GM23338 (cell line): ENCODE results near the gene GLOD4. TPM values are rescaled to one million over a fixed set of nuclear protein-coding genes. Genes with fewer than 3 reads are reported as not detected.

Source experiments
- ATAC-seq: fragments of 200-7000 bp; cut with Tn5 transposase; 3 replicates; pipeline ENCODE4 v1.9.1; 2020
- DNase-seq: peaks from one replicate; pipeline ENCODE4 v3.0.0-alpha.2; 2015; ENCODE audit warnings: low spot score
- H2AFZ ChIP-seq: fragments of 200-600 bp; sonication (generic); 2 replicates; pipeline ENCODE4 v1.8.0; 2016; ENCODE audit warnings: antibody characterized with exemption, mild to moderate bottlenecking, moderate library complexity
- H3F3A ChIP-seq: fragments of 200-600 bp; sonication (generic); replicated peaks from 2 replicates; pipeline ENCODE4 v1.8.0; 2017; ENCODE audit warnings: antibody characterized with exemption, mixed run types, low read depth
- H3K27ac ChIP-seq: fragments of 200-600 bp; sonication (generic); 2 replicates; pipeline ENCODE4 v1.6.1; 2016; ENCODE audit warnings: low read depth
- H3K27me3 ChIP-seq: fragments of 200-600 bp; sonication (generic); 2 replicates; pipeline ENCODE4 v1.8.0; 2016; ENCODE audit warnings: mild to moderate bottlenecking, mixed run types, moderate library complexity; ENCODE audit not compliant: insufficient read depth
- H3K36me3 ChIP-seq: fragments of 200-600 bp; sonication (generic); 2 replicates; pipeline ENCODE4 v1.8.0; 2016; ENCODE audit warnings: mild to moderate bottlenecking; ENCODE audit not compliant: insufficient read depth
- H3K4me1 ChIP-seq: fragments of 200-600 bp; sonication (generic); 2 replicates; pipeline ENCODE4 v1.8.0; 2016; ENCODE audit warnings: mild to moderate bottlenecking, moderate library complexity; ENCODE audit not compliant: insufficient read depth
- H3K4me2 ChIP-seq: fragments of 200-600 bp; sonication (generic); 2 replicates; pipeline ENCODE4 v1.7.1; 2017; ENCODE audit warnings: mixed run types
- H3K4me3 ChIP-seq: fragments of 200-600 bp; sonication (generic); 2 replicates; pipeline ENCODE4 v1.6.1; 2016; ENCODE audit warnings: mixed run types
- H3K79me2 ChIP-seq: fragments of 200-600 bp; sonication (generic); replicated peaks from 2 replicates; pipeline ENCODE4 v1.8.0; 2017; ENCODE audit warnings: mild to moderate bottlenecking; ENCODE audit not compliant: insufficient read depth
- H3K9me2 ChIP-seq: fragments of 200-600 bp; sonication (generic); 2 replicates; pipeline ENCODE4 v1.8.0; 2017; ENCODE audit not compliant: insufficient read depth
- H4K20me1 ChIP-seq: fragments of 200-600 bp; sonication (generic); replicated peaks from 2 replicates; pipeline ENCODE4 v1.8.0; 2017; ENCODE audit warnings: mild to moderate bottlenecking; ENCODE audit not compliant: insufficient read depth
- H3K27ac Mint-ChIP-seq: 2 replicates; pipeline ENCODE4 v1.8.0; 2020; ENCODE audit warnings: inconsistent platforms, mild to moderate bottlenecking, moderate library complexity, mixed read lengths
- H3K27me3 Mint-ChIP-seq: 3 replicates; pipeline ENCODE4 v1.8.0; 2022; ENCODE audit warnings: low read depth, mild to moderate bottlenecking, moderate library complexity, mixed read lengths, inconsistent platforms; ENCODE audit not compliant: insufficient read depth, poor library complexity
- H3K36me3 Mint-ChIP-seq: 3 replicates; pipeline ENCODE4 v1.8.0; 2021; ENCODE audit warnings: low read depth, mild to moderate bottlenecking, inconsistent platforms, moderate library complexity, mixed read lengths
- H3K4me1 Mint-ChIP-seq: 3 replicates; pipeline ENCODE4 v1.8.0; 2020; ENCODE audit warnings: mild to moderate bottlenecking, inconsistent platforms, mixed read lengths
- H3K4me3 Mint-ChIP-seq: 3 replicates; pipeline ENCODE4 v1.8.0; 2021; ENCODE audit warnings: moderate library complexity, mild to moderate bottlenecking, inconsistent platforms, mixed read lengths
- H3K9me3 Mint-ChIP-seq: 3 replicates; pipeline ENCODE4 v1.8.0; 2020; ENCODE audit warnings: moderate library complexity, mild to moderate bottlenecking, inconsistent platforms, mixed read lengths
- EZH2 ChIP-seq: fragments of 200-600 bp; sonication (generic); IDR thresholded peaks from one replicate; pipeline ENCODE4 v1.8.0; 2017; ENCODE audit warnings: antibody characterized with exemption, mild to moderate bottlenecking, low read depth; ENCODE audit not compliant: unreplicated experiment
- NANOG ChIP-seq: IDR thresholded peaks from 2 replicates; pipeline ENCODE4 v1.6.1; 2016; ENCODE audit warnings: antibody characterized with exemption, borderline replicate concordance
- POLR2AphosphoS5 ChIP-seq: IDR thresholded peaks from 2 replicates; pipeline ENCODE4 v1.6.1; 2016; ENCODE audit warnings: antibody characterized with exemption, low read depth
- REST ChIP-seq: IDR thresholded peaks from one replicate; pipeline ENCODE4 v1.6.1; 2018; ENCODE audit warnings: antibody characterized with exemption; ENCODE audit not compliant: unreplicated experiment
- ZNF462 ChIP-seq: fragments of 250-450 bp; sonication (Bioruptor Pico); IDR thresholded peaks from 2 replicates; pipeline ENCODE4 v1.5.0; 2020; ENCODE audit warnings: mild to moderate bottlenecking, moderate library complexity
- polyA plus RNA-seq: library from polyadenylated mRNA; unstranded; fragments of >200 nt; fragmentation: Nextera tagmentation; extraction: Ambion mirVana; gene quantifications from 2 replicates; pipeline ENCODE4 v1.2.1, GENCODE V29; 2016
- total RNA-seq: library from RNA; depleted of rRNA; stranded (reverse); fragments of >200 nt; shearing (Covaris generic); gene quantifications from 2 replicates; pipeline ENCODE4 v1.2.3, GENCODE V29; 2014
- TF ChIP-seq, protein P1 (sequence below), 2 experiments: fragments of 200-600 bp in 1 of 2; sonication (generic) in 1 of 2; conservative IDR thresholded peaks; 2 replicates each; pipeline versions ENCODE4 v1.5.1 to v1.6.1; 2016 to 2017; ENCODE audit warnings: antibody characterized with exemption in 2 of 2, low read depth in 2 of 2, mild to moderate bottlenecking in 2 of 2, moderate library complexity in 1 of 2

GLOD4 gene
- total and polyA plus RNA-seq, 2 experiments from 2014 or later, result 120 to 122 TPM

DNA sequence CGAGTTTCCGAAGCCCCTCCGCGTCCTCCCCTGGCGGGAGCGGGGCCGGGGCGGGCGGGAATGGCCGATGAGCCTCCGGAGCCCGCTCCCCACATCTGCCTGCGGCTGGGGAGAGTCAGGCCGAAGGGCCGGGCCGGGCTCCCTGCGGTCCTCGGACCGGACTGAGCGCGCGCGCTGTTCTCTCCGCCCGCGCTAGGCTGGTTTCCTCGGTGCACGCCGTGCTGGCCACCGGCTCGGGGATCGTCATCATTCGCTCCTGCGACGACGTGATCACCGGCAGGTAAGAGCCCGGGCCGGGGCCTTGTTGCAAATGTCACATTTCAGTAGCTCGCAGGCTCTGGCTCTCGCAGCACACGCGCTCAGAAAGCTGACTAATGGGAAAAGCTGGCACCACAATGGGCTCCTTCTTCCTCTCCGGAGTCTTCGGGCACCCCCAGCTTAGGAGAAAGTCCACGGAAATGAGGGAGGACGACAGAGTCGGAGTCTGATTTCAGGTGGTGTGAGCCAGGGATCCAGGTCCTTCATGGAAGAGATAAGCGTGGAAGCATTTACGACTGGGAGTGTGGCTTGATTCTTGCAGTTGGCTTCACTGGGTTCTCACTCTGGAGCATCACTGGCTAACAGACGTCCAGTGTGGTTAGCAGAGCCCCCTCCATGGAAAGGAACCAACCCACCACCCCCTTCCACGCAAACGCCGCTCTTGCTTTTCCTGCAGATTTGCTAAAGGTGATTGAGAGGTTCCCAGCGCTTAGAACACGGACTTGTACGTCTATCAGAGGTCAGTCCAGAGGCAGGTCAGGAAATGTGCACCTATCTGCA lies 49.0 kb downstream of the GLOD4 start:
- H3K4me2 ChIP-seq, result peak overlapping the region; percentile 95
- peaks cover 17% of the 10 kb centered on the region for H3K27me3 Mint-ChIP-seq
- H3K79me2 ChIP-seq, result peaks cover 38% of the 10 kb centered on the region
- H3K4me1 ChIP-seq, result peaks cover 13% of the 10 kb centered on the region
- no peaks in the 10 kb centered on the region for H3K36me3 ChIP-seq
- peak; percentile 71 for DNase-seq
- 0 out of 2 replicates have a peak, but pooled peaks cover 9% of the 10 kb centered on the region for H3F3A ChIP-seq
- peaks cover 7% of the 10 kb centered on the region; the same call in 1 of the 2 replicates for H3K27me3 ChIP-seq
- 0 out of 2 replicates have a peak, but pooled peaks have one; percentile 16 for TF ChIP-seq POLR2AphosphoS5
- no peak for TF ChIP-seq EZH2
- TF ChIP-seq, protein P1, sequence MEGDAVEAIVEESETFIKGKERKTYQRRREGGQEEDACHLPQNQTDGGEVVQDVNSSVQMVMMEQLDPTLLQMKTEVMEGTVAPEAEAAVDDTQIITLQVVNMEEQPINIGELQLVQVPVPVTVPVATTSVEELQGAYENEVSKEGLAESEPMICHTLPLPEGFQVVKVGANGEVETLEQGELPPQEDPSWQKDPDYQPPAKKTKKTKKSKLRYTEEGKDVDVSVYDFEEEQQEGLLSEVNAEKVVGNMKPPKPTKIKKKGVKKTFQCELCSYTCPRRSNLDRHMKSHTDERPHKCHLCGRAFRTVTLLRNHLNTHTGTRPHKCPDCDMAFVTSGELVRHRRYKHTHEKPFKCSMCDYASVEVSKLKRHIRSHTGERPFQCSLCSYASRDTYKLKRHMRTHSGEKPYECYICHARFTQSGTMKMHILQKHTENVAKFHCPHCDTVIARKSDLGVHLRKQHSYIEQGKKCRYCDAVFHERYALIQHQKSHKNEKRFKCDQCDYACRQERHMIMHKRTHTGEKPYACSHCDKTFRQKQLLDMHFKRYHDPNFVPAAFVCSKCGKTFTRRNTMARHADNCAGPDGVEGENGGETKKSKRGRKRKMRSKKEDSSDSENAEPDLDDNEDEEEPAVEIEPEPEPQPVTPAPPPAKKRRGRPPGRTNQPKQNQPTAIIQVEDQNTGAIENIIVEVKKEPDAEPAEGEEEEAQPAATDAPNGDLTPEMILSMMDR (conservative IDR thresholded peaks at IDR 0.05; ENCODE audit: low read depth in 2 of 2), result no peak
- H3K9me3 Mint-ChIP-seq, result no peaks in the 10 kb centered on the region; the same call in 2 of the 3 replicates
- no peak overlapping the region for H3K27ac ChIP-seq
- peak overlapping the region; percentile 87 for H3K4me3 ChIP-seq
- peaks cover 25% of the 10 kb centered on the region for H4K20me1 ChIP-seq
- peak overlapping the region; percentile 72; the same call in 1 of the 2 replicates for H2AFZ ChIP-seq
- H3K36me3 Mint-ChIP-seq, result peaks cover 49% of the 10 kb centered on the region
- H3K27ac Mint-ChIP-seq, result peak overlapping the region; percentile 70
- peak overlapping the region; percentile 92 for H3K4me3 Mint-ChIP-seq
- peaks cover 16% of the 10 kb centered on the region for H3K4me1 Mint-ChIP-seq
- H3K9me2 ChIP-seq, result no peaks in the 10 kb centered on the region
- peak; percentile 69 for ATAC-seq

- Mint-ChIP-seq H3K27ac (peak within 1 kb of the TSS; percentile 70), H3K36me3 (peaks cover 42% of the 10 kb centered on the region), H3K4me1 (peaks cover 16% of the 10 kb centered on the region), H3K9me3 (no peaks in the 10 kb centered on the region; the same call in 2 of the 3 replicates), H3K4me3 (peak within 1 kb of the TSS; percentile 92), H3K27me3 (peaks cover 17% of the 10 kb centered on the region)
- Histone ChIP-seq H3K4me1 (peaks cover 13% of the 10 kb centered on the region), H3F3A (0 out of 2 replicates have a peak, but pooled peaks cover 9% of the 10 kb centered on the region), H3K27ac (no peak within 1 kb of the TSS), H3K9me2 (no peaks in the 10 kb centered on the region), H4K20me1 (peaks cover 22% of the 10 kb centered on the region), H3K27me3 (peaks cover 7% of the 10 kb centered on the region; the same call in 1 of the 2 replicates), H3K36me3 (no peaks in the 10 kb centered on the region), H3K79me2 (peaks cover 38% of the 10 kb centered on the region), H2AFZ (peak within 1 kb of the TSS; percentile 80; the same call in 1 of the 2 replicates), H3K4me2 (peak within 1 kb of the TSS; percentile 95), H3K4me3 (peak within 1 kb of the TSS; percentile 87)
- ATAC-seq (peak; percentile 64), DNase-seq (peak; percentile 71)
- TF ChIP-seq NANOG (no peak), REST (no peak), EZH2 (no peak), ZNF462 (CRISPR knock-in tag) (no peak)
Measured at GRCh38 chr17:732067-732901, 49.8 kb downstream of the GLOD4 start, which contains the start of gene TLCD3A. Gene TLCD3A (plus strand): TSS chr17:732596. CDS start chr17:732648, 52 bp downstream.
